ENCODE data around the gene LAMA3.

Gene LAMA3

DNA sequence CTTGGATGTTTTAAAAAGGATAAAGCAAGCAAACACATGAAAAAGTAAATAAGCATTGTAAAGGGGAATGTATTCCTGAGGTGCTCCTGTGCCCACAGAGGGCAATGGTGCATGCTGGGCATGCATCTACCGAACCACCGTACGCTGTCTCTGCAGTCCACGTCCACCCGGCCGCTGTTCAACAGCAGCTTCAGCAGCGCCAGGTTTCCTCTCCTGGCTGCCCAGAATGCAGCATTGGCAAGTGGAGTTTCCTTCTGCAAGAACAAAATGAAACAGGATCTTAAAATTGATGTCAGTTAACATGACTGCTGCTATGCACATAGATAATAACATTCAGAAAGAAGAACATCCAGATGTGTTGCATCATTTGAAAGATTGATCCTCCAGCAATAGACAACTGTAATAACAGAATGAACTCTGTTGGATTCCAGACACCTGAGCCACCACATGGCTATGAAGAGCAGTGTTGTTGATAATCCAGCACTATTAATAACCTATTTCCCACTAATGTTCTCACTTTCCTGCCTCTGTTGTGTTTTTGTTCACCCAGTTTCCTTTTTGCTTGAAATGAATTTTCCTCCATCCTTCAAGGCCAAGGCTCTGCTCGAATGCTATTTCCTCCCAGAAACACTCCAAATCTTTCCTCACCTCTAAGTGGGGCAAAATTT, 40.2 kb upstream of the LAMA3 start:
- no peak overlapping the region for H3K27ac ChIP-seq (ENCODE audit: low read depth in 2 of 2, low read length in 2 of 2)
- no peaks in the 10 kb centered on the region for H3K27me3 ChIP-seq (ENCODE audit: control insufficient read depth in 2 of 2, insufficient read depth in 2 of 2, low read length in 2 of 2)
- no peaks in the 10 kb centered on the region for H3K9me3 ChIP-seq (ENCODE audit: control insufficient read depth in 2 of 2, low read length in 2 of 2)
- peaks cover 0 to 2% of the 10 kb centered on the region in 2 donors for H3K4me1 ChIP-seq (ENCODE audit: control insufficient read depth in 2 of 2, insufficient read depth in 2 of 2, low read length in 2 of 2)
- no peaks in the 10 kb centered on the region for H3K36me3 ChIP-seq (ENCODE audit: control insufficient read depth in 2 of 2, insufficient read depth in 2 of 2, low read length in 2 of 2)
- no peak overlapping the region for H3K9ac ChIP-seq (ENCODE audit: low read depth in 1 of 2, low read length in 2 of 2)
- no peak overlapping the region for H3K4me3 ChIP-seq (ENCODE audit: low read length in 2 of 2)

DNA sequence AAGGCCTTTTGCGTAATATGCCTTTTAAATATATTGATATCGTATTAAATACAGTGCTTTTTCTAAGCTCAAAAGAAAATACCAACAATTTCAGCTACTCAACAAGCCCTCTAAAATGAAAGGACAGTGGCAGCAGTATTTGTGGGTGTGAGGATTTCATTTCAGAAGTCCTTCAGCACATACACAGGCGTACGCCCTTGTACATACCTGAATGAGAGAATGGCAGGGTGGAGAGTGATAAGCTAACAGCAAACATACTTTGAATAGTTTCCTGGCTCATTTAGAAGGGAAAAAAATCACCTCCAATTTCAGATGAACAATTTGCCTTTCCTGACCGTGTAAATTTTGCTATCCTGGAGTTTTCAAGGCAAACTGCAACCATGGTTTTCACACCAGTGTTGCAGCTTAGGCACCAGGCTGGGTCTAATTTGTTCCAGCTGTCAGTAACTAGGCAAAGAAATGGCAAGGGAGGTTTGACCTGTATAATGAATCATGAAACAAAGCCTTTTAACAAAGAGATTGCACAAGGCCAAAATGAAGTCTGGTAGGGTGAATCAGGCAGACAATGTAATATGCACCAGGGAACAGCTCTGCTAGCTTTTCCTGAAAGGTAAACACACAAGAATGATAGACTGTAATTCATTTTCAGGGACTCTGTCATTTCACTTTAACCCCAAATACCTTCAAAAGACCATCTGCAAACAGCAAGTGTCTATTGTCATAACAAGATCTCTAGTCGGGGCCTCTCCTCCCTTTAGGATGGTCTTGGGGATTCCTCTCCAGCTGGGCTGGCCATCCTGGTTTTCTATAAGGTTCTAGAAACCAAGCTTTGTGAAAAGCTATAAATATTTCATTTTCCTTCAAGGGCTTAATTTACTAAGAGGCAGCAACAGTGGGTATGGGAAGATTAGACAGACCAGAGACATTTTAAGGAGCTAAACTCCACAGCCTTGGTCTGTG, 38.0 kb upstream of the LAMA3 start:
- H3K27ac ChIP-seq (ENCODE audit: low read depth in 2 of 2, low read length in 2 of 2): no peak overlapping the region
- no peak overlapping the region for H3K4me3 ChIP-seq (ENCODE audit: low read length in 2 of 2)

DNA sequence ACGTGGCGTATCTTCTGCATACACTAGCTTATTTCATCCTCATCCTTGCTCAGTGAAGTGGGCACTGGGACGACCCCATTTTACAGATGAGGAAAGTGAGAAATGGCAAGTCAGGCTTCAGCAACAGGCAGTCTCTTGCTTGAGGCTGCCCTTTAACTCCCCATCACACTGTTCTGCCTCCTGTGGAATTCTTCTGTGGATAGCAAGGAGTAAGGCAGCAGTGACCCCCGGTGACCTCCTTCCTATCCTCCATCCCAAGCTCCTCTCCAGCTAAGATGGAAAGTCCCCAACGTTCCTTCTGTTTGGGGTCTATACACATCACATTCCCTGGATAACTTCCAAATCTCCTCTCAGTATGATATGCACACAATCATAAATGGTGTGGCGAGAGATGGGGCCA, 37.0 kb upstream of the LAMA3 start:
- Histone ChIP-seq H3K36me3 (ENCODE audit: control insufficient read depth in 2 of 2, insufficient read depth in 2 of 2, low read length in 2 of 2) (no peaks in the 10 kb centered on the region), H3K4me3 (ENCODE audit: low read length in 2 of 2) (no peak overlapping the region), H3K27ac (ENCODE audit: low read depth in 2 of 2, low read length in 2 of 2) (no peak overlapping the region), H3K4me1 (ENCODE audit: control insufficient read depth in 2 of 2, insufficient read depth in 2 of 2, low read length in 2 of 2) (peaks cover 0 to 2% of the 10 kb centered on the region in 2 donors), H3K27me3 (ENCODE audit: control insufficient read depth in 2 of 2, insufficient read depth in 2 of 2, low read length in 2 of 2) (no peaks in the 10 kb centered on the region), H3K9ac (ENCODE audit: low read depth in 1 of 2, low read length in 2 of 2) (no peak overlapping the region), H3K9me3 (ENCODE audit: control insufficient read depth in 2 of 2, low read length in 2 of 2) (no peaks in the 10 kb centered on the region)

More for the DNA sequence above, 38.0 kb upstream of the LAMA3 start:
- no peak overlapping the region for H3K9ac ChIP-seq (ENCODE audit: low read depth in 1 of 2, low read length in 2 of 2)
- peaks cover 0 to 2% of the 10 kb centered on the region in 2 donors for H3K4me1 ChIP-seq (ENCODE audit: control insufficient read depth in 2 of 2, insufficient read depth in 2 of 2, low read length in 2 of 2)
- no peaks in the 10 kb centered on the region for H3K27me3 ChIP-seq (ENCODE audit: control insufficient read depth in 2 of 2, insufficient read depth in 2 of 2, low read length in 2 of 2)
- no peaks in the 10 kb centered on the region for H3K36me3 ChIP-seq (ENCODE audit: control insufficient read depth in 2 of 2, insufficient read depth in 2 of 2, low read length in 2 of 2)
- H3K9me3 ChIP-seq (ENCODE audit: control insufficient read depth in 2 of 2, low read length in 2 of 2): no peaks in the 10 kb centered on the region

DNA sequence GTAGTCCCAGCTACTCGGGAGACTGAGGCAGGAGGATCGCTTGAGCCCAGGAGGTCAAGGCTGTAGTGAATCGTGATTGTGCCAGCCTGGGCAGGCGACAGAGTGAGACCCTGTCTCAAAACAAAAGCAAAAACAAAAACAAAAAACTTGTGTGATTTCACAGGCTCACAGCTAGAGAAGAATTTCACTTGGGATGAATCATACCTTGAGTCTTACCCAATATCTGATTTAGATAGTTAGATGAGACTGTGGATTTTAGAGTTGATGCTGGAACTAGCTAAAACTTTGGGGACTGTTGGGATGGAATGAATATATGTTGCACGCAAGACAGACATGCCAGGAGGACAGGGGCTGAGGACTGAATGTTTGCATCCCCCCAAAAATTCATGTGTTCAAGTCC, 31.0 kb upstream of the LAMA3 start:
- Histone ChIP-seq H3K9ac (ENCODE audit: low read depth in 1 of 2, low read length in 2 of 2) (no peak overlapping the region), H3K4me1 (ENCODE audit: control insufficient read depth in 2 of 2, insufficient read depth in 2 of 2, low read length in 2 of 2) (peaks cover 3 to 4% of the 10 kb centered on the region in 2 donors), H3K4me3 (ENCODE audit: low read length in 2 of 2) (no peak overlapping the region), H3K9me3 (ENCODE audit: control insufficient read depth in 2 of 2, low read length in 2 of 2) (no peaks in the 10 kb centered on the region), H3K27ac (ENCODE audit: low read depth in 2 of 2, low read length in 2 of 2) (no peak overlapping the region), H3K36me3 (ENCODE audit: control insufficient read depth in 2 of 2, insufficient read depth in 2 of 2, low read length in 2 of 2) (no peaks in the 10 kb centered on the region), H3K27me3 (ENCODE audit: control insufficient read depth in 2 of 2, insufficient read depth in 2 of 2, low read length in 2 of 2) (peaks cover 19% of the 10 kb centered on the region in 2 donors)

DNA sequence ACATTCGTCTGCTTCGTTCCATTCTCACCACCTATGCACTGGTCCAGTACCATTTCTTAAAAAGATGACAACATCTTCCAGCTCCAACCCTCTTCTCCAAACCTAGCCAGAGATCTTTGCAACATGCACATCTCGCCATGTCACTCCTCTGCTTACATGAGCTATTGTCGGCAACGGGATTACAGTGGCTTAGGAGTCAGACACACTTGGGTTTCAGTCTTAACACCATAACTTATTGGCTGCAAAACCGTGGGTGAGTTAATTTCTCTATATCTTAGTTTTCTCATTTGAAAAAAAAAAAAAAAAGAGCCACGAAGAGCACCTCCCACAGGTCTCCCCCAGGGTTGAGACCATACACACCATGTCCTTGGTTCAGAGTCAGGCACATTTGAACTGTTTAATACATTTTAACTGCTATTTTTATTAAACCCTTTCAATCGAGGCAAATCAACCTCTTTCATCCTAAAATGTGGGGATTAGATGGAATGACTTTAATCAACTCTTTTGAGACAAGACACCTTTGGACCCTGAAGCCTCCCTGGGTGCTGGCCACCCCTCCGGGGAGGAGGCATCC, 27.4 kb upstream of the LAMA3 start:
- H3K4me1 ChIP-seq (ENCODE audit: control insufficient read depth in 2 of 2, insufficient read depth in 2 of 2, low read length in 2 of 2): peaks cover 3 to 4% of the 10 kb centered on the region in 2 donors
- H3K9ac ChIP-seq (ENCODE audit: low read depth in 1 of 2, low read length in 2 of 2): no peak overlapping the region
- peak overlapping the region; percentile 52 to 55 for H3K4me3 ChIP-seq (ENCODE audit: low read length in 2 of 2)
- H3K9me3 ChIP-seq (ENCODE audit: control insufficient read depth in 2 of 2, low read length in 2 of 2): no peaks in the 10 kb centered on the region
- H3K27me3 ChIP-seq (ENCODE audit: control insufficient read depth in 2 of 2, insufficient read depth in 2 of 2, low read length in 2 of 2): peaks cover 20 to 27% of the 10 kb centered on the region in 2 donors
- no peak overlapping the region for H3K27ac ChIP-seq (ENCODE audit: low read depth in 2 of 2, low read length in 2 of 2)
- no peaks in the 10 kb centered on the region for H3K36me3 ChIP-seq (ENCODE audit: control insufficient read depth in 2 of 2, insufficient read depth in 2 of 2, low read length in 2 of 2)

DNA sequence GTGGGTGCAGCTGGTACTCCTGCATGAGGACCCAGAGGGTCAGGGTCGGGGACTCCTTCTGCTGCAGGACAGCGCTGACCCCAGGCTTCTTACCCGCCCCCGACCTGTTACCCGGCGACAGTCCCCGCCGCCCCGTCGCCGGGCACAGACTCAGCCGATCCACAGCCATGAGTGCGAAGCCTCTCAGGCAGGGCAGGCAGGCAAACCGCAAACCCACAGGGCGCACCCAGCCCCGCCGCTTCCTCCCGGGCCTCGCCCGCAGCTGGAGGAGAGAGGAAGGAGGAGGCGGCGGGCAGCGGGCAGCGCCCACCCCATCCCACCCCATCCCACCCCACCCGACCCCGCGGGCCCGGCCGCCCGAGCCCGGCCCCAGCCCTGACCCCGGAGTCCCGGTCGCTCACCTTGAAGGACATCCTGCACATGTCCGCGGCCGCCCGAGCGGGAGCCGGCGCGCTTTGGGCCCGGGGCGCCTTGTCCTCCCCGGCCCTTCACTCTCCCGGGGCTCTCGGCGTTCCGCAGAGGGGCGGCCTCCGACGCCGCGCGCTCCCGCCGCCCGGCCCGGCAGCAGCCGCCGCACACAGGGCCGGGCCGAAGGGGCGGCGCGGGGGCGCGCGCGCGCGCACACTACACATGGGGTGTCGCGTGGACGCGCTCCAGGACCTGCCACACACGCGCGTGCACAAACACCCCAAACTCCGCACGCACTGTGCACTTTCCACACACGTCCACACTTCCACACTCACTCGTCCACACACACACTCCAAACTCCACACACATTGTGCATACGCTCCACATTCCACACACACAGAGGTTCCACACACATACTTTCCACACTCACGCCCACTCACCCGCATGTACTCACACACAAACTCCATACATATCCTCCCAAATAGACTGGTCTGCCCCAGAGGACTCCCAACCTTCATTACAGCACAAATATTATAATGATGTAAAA, 26.7 kb upstream of the LAMA3 start, which contains the start of gene ANKRD29:
Gene ANKRD29 (minus strand): TSS at position 603 of the 955 bp plus-strand sequence. CDS start 181 bp downstream, at position 422.
- Histone ChIP-seq H3K27ac (ENCODE audit: low read depth in 2 of 2, low read length in 2 of 2) (no peak within 1 kb of the TSS), H3K27me3 (ENCODE audit: control insufficient read depth in 2 of 2, insufficient read depth in 2 of 2, low read length in 2 of 2) (peaks cover 21 to 28% of the 10 kb centered on the region in 2 donors), H3K4me1 (ENCODE audit: control insufficient read depth in 2 of 2, insufficient read depth in 2 of 2, low read length in 2 of 2) (peaks cover 3 to 4% of the 10 kb centered on the region in 2 donors), H3K9ac (ENCODE audit: low read depth in 1 of 2, low read length in 2 of 2) (peak within 1 kb of the TSS; percentile 16 to 52), H3K4me3 (ENCODE audit: low read length in 2 of 2) (peak within 1 kb of the TSS; percentile 55 to 80), H3K9me3 (ENCODE audit: control insufficient read depth in 2 of 2, low read length in 2 of 2) (no peaks in the 10 kb centered on the region), H3K36me3 (ENCODE audit: control insufficient read depth in 2 of 2, insufficient read depth in 2 of 2, low read length in 2 of 2) (no peaks in the 10 kb centered on the region)

DNA sequence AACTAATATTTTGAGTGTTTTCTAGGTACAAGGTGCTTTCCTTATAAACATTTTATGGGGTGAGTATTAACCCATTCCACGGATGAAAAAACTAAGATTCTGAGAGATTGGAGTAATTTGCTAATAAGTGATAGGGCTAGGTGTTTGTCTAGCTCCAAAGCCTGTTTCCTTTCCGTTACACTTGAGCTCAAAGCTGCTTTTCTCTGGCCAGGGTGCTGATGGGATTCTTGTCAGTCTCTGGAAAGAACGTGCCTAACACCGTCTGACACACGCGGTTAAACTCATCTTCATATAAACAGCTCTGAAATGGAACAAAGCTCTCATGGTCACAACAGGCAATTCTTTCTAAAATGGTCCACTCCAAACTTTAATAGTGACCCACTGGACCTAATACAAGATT, 24.6 kb upstream of the LAMA3 start:
- Histone ChIP-seq H3K36me3 (ENCODE audit: control insufficient read depth in 2 of 2, insufficient read depth in 2 of 2, low read length in 2 of 2) (no peaks in the 10 kb centered on the region), H3K27me3 (ENCODE audit: control insufficient read depth in 2 of 2, insufficient read depth in 2 of 2, low read length in 2 of 2) (peaks cover 21 to 28% of the 10 kb centered on the region in 2 donors), H3K27ac (ENCODE audit: low read depth in 2 of 2, low read length in 2 of 2) (no peak overlapping the region), H3K4me3 (ENCODE audit: low read length in 2 of 2) (no peak overlapping the region), H3K4me1 (ENCODE audit: control insufficient read depth in 2 of 2, insufficient read depth in 2 of 2, low read length in 2 of 2) (peaks cover 3 to 4% of the 10 kb centered on the region in 2 donors), H3K9ac (ENCODE audit: low read depth in 1 of 2, low read length in 2 of 2) (no peak overlapping the region), H3K9me3 (ENCODE audit: control insufficient read depth in 2 of 2, low read length in 2 of 2) (no peaks in the 10 kb centered on the region)

DNA sequence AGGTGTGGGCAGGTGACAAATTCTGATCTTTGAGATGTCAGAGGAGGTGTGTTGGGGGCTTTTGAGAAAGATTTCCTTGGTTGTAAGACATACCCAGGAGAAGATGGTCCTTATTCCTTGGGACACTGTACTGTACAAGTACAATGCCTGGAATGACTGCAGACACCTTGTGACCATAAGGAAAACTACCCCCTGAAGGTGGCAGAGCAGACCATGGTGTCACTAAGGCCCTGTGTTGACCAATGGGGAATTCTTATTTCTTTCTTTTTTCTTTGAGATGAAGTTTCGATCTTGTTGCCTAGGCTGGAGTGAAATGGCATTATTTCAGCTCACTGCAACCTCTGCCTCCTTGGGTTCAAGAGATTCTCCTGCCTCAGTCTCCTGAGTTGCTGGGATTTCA, 22.1 kb upstream of the LAMA3 start:
- H3K9me3 ChIP-seq (ENCODE audit: control insufficient read depth in 2 of 2, low read length in 2 of 2): no peaks in the 10 kb centered on the region
- no peaks in the 10 kb centered on the region for H3K36me3 ChIP-seq (ENCODE audit: control insufficient read depth in 2 of 2, insufficient read depth in 2 of 2, low read length in 2 of 2)
- H3K4me1 ChIP-seq (ENCODE audit: control insufficient read depth in 2 of 2, insufficient read depth in 2 of 2, low read length in 2 of 2): peaks cover 2% of the 10 kb centered on the region in 2 donors
- no peak overlapping the region for H3K4me3 ChIP-seq (ENCODE audit: low read length in 2 of 2)
- H3K27me3 ChIP-seq (ENCODE audit: control insufficient read depth in 2 of 2, insufficient read depth in 2 of 2, low read length in 2 of 2): peaks cover 3 to 16% of the 10 kb centered on the region in 2 donors
- no peak overlapping the region for H3K27ac ChIP-seq (ENCODE audit: low read depth in 2 of 2, low read length in 2 of 2)
- H3K9ac ChIP-seq (ENCODE audit: low read depth in 1 of 2, low read length in 2 of 2): no peak overlapping the region

DNA sequence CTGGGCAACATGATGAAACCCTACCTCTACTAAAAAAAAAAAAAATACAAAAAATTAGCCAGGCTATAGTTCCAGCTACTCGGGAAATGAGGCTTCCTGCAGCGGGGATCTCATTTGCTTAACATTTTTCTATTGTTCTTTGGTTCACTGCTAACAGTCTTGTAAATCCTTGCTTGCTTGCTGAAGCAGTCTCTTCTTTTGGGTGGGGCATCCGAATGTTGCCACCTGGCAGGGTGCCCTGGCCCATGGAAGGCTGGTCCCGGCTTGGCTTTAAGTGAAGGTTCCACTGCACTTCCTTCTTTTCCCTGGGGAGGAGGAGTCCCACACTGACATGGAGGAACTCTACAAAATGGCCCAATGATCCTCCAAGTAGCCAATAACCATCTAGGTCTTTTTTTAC, 20.5 kb upstream of the LAMA3 start:
- H3K4me1 ChIP-seq (ENCODE audit: control insufficient read depth in 2 of 2, insufficient read depth in 2 of 2, low read length in 2 of 2): no peaks in the 10 kb centered on the region
- no peak overlapping the region for H3K27ac ChIP-seq (ENCODE audit: low read depth in 2 of 2, low read length in 2 of 2)
- H3K9me3 ChIP-seq (ENCODE audit: control insufficient read depth in 2 of 2, low read length in 2 of 2): no peaks in the 10 kb centered on the region
- H3K9ac ChIP-seq (ENCODE audit: low read depth in 1 of 2, low read length in 2 of 2): no peak overlapping the region
- peaks cover 2 to 6% of the 10 kb centered on the region in 2 donors for H3K27me3 ChIP-seq (ENCODE audit: control insufficient read depth in 2 of 2, insufficient read depth in 2 of 2, low read length in 2 of 2)
- no peak overlapping the region for H3K4me3 ChIP-seq (ENCODE audit: low read length in 2 of 2)
- no peaks in the 10 kb centered on the region for H3K36me3 ChIP-seq (ENCODE audit: control insufficient read depth in 2 of 2, insufficient read depth in 2 of 2, low read length in 2 of 2)
